Amygdala (tissue), 56 donors: ENCODE results near the gene KRT35.

Source experiments
- DNase-seq, 56 donors: peaks; one replicate each; lab custom pipeline; 2025; lab: John Stamatoyannopoulos, UW

Gene KRT35

DNA sequence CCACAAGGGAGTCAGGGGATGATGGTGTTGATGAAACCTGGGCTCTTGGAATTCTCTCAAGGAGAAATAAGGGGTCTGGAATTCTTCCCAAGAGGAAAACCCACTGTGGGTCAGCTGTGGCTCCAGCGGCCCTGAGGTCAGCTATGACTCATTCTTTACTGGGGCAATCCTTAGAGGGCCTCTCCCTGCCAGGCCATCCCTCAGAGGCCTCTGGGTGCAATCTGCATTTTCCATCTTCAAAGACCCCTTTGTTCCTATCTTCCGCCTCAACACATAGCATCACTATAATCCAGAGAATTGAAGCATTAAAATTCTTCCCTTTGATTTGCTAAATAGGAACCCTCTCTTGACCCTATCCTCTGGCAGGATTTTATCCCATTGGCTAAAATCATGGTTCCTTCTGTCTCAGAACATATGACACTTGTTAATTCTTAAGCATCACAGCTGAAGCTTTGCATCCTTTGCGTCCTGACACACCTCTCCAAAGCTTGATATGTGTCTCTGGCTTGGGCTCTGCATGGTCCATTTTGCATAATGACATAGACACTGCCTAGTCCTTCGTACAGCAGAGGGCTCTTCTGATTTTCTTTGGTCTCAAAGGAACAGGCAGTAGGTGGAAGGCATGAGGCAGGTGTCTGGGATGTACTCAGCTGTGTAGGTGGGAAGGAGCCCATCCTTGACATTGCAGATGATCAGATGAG lies 52.2 kb downstream of the KRT35 start:
- DNase-seq = no peak
